HG02678 (cell line): ENCODE measurements around the gene TIAM2.
"Not testable (repeated sequence)": the region's sequence is repeated elsewhere in the genome, so short reads cannot be mapped to it uniquely, and the experiment has no call there.

Source experiments
- ATAC-seq: cut with Tn5 transposase; IDR thresholded peaks from one replicate; pipeline ENCODE4 v1.9.1; 2021; ENCODE audit warnings: mild to moderate bottlenecking, moderate library complexity; ENCODE audit not compliant: unreplicated experiment

Gene TIAM2

DNA sequence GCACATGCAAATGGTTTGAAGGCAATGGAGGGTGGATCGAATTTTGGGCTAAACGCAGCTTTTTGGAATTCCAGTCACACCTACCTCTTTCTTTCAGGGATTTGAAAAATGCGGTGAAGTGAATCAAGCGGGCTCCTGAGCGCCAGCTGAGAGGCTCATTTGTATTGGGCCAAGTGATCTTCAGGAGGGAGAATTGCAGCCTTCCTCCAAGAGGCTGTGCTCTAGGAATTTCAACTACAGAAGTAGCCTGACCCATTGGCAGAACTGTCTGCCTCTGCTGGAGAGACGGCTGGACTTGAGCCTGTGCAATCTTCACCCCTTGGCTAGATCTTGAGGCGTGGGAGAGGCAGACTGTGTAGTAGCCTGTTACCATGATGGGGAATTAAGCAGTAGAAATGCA lies 5.7 kb upstream of the TIAM2 start:
- ATAC-seq, result no peak

DNA sequence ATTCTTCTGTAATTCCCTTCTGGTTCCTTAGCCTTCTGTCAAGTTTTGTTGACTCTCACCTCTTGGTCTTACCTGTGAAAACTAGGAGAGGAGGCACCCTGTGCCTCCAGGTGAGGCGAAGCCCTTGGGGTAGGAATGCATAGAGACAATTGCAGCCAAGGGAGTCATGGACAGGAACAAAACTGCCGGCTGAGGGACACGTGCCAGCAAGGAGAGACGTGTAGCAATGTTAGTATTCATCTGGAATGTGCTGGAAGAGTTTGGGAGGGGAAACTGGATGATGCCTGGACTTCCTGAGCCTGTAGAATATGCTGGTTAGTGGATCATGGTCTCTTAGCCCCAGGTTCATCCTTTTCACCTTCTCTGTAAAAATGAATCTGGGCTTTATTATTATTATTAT lies 3.9 kb upstream of the TIAM2 start:
- ATAC-seq, result no peak

DNA sequence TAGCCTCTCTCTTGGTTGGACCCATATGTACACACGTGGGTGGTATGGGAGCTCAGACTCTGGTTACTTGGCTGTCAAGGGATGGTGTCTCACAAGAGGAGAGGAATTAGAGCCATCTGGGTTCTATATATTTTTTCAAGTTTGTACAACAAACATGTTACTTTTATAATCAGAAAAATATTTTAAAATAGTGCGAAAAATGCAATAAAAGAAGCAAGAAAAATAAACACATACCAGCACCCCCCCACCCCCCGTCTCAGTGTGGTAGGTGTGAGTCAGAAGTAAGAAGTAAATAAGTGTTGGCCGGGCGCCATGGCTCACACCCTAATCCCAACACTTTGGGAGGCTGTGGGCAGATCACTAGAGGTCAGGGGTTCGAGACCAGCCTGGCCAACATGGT lies 2.1 kb upstream of the TIAM2 start:
- ATAC-seq, result no peak

DNA sequence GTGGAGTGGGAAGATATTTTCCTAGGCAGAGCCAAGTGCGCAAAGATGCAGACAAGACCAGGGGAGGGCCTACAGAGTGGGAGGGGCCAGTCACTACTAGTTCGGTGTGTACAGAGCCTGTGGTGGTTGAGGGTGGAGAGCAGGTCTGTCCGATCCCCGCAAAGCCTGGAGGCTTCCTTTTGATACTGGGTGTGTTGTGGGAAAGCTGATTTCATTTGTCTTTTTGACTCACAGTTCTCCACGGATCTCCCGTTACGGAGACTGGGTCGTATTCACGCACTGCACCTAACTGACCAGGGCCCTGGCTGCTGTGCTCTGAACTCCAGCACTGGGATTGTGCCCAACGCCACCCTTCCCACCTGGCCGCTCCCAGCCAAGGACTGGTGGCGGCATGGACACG lies 1.4 kb upstream of the TIAM2 start:
- ATAC-seq, result no peak

DNA sequence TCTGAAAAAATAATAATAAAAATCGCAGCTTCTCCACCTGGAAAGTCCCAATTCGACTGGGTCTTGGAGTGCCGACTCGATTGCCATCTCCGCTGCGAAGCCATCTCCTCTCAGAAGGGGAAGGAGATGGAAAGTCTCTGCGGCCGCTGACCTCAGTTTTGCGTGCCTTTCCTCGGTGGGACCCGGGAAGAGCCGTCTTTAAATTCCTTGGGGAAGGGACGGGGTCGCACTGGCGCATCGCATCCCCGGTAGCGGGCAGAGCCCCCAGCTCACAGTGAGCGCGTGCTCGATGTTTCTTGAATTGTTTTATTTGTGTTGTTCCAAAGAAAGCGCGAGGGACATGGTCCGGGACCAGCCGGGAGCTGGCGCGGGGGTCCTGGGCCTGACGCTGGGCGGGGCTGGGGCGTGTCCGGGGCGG lies 270 bp upstream of the TIAM2 start:
- ATAC-seq, result no peak

DNA sequence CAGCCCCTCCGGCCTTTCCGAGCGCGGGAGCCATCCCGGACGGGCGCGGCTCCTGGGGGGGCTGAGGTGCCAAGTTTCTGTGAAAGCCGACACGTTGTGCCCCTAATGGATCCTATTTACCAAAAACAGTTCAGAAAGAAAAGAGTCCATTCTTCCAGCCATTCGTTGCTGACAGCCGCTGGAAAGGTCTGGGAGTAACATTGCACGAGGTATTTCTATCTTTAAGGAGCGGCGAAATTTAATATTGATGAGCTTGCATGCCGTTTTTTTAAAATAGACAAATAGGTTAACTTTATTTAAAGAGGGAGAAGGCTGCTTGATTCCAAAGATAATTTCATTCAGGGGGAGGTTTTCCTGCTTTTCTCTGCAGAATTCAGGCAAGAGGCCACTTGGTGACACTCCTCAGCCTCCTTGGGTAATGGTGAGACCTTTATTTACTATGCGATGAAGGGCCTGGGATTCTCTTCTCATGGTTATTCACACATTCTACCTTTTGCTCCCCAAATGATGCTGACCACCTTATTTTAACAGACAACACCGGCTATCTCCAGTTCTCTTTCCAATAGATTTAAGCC lies 988 bp downstream of the TIAM2 start:
- no peak for ATAC-seq

DNA sequence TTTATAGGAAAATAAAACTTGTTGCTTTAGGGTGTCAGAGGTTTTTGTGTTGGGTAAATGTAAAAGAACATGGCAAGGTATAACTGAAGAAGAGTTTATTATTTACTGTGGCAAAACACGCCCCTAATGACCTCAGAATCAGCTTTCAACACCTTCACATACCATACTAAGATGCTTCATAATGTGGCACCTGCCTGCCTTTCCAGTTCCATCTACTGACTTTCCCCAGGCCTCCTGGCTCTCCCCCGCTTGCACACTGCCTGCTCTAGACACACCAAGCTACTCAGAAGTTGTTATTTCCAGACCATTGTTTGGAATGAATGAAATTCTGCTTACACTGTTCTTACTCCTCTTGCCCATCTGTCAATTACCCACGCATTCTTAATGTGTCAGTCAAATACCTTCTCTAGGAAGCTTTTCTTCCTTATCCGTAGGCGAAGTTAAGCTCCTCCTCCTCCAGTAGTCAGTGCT lies 1.8 kb downstream of the TIAM2 start:
- no peak for ATAC-seq

DNA sequence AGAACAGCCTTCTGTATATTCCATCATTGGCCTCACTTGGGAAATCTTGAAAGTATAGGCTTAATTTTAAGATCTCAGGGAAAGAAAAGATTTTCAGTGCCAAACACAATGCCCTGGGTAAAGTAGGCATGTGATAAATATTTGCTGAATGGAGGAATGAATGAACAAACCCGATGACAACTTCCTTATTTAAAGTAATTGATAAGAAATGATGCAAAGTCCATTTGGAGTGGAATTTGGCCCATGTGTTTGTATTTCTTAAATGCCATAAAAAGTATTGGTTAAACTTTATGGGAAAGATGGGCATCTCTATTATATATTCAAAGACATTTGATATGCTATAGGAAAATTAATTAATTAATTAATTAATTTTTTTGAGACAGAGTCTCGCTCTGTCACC lies 3.7 kb downstream of the TIAM2 start:
- ATAC-seq, result no peak

DNA sequence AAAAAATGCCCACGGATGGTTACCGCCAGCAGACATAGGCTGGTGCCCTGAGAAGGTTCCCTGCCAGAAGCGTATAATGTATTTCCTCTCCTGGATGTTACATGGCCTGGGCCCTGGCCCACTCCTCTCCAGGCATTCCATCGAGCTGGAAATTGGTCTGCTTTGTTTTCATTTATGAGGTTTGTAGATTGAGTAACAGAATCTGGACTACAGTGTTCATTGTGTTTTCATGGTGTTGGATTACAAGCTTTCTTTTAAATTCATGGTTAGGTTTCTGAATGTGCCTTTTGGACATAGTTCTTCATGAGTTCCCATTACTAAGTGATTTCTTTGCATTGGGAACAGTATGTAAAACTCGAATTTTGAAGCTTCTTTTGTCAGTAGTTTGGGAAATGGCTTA lies 6.4 kb downstream of the TIAM2 start:
- ATAC-seq, result no peak

DNA sequence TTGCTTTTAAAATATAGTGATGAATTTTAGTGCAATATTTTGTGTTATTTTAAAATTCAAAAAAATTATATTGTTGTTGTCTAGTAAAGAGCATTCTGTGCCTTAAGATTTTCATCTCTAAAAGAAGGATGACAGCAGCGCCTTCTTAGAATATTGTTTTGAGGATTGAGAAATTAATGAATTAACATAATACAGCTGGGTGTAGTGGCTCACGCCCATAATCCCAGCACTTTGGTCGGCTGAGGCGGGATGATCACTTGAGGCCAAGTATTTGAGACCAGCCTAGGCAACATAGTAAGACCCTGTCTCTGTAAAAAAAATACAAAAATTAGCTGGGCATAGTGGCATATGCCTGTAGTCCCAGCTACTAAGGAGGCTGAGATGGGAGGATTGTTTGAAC lies 6.8 kb downstream of the TIAM2 start:
- no peak for ATAC-seq

DNA sequence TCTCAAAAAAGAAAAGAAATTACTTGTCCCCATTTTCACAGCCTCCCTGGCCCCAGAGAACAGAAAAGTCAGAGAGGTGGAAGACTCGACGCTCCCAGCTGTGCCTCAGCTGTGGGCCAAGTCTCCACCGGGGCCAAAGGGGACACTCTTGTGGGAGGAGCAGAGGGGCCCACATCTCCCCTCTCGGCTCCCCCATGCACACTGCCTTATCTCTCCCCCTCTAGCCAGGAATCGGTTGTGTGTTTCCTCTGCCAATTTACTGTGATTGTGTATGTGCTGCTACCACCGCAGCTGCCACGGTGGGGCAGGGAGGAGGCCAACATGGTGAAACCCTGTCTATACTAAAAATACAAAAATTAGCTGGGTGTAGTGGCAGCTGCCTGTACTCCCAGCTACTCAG lies 8.4 kb downstream of the TIAM2 start:
- no peak for ATAC-seq

DNA sequence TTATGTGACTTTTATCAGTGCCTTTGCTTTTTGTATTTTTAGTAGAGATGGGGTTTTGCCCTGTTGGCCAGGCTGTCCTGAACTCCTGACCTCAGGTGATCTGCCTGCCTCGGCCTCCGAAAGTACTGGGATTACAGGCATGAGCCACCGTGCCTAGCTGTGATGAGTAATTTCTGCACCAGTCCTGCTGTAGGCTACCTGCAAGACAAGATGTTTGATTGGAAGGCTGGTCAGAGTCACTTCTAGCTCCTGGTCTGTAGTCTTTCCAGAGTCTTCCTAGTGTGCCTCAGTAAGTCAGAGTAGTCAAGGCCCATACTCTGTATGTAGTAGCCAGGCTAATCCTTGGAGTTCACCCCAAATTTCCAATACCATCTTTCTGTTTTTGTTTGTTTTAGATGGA lies 8.9 kb downstream of the TIAM2 start:
- ATAC-seq, result no peak

DNA sequence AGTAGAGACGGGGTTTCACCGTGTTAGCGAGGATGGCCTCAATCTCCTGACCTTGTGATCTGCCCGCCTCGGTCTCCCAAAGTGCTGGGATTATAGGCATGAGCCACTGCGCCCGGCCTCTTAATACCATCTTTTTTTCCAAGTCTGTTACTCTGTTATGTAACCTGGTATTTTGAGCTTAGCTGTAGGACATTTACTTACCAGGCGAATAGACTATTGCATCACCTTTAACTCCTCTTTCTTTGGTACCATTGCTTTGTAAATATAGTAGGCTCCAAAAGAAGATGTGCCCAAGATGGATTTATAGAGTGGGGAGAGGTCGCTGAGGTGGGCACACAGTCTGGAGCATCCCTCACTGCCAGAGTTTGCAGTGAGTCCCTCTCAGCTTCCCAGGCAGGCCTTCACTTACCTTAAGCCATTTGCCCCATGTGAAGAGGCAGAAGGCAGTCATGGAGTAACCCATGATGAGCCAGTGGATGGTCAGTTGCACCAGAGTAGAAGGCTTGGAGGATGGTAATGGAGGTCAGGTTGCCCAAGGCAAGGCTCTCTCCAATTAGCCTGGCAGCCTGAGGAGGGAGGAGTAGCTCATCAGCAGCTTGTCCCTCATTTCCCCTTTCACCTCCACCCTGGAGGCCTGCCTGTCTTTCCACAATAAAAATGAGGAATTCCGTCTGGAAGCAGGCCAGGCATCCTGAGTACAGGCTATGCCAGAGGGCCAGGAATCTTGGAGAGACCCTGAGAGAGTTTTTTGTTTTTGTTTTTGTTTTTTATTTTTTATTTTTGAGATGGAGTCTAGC lies 9.7 kb downstream of the TIAM2 start:
- ATAC-seq, result no peak

DNA sequence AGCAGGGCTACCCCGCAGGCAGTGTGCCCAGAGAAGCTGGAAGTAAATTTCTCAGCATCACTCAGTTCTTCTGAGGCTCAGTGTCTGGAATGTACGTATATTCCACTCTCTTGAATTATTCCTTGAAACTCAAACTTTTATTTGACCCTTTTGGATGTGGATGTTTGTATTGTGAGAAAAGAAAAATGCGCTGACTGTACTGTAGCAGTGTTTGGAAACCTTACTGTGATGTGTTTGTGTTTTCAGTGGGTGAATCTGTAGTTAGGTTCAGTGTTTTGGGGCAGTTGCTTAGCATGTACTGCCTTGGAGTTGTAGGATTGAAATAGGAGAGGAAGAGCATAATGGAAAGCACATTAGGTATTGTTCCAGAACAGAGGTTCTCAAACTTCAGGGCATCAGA lies 13.5 kb downstream of the TIAM2 start:
- ATAC-seq, result no peak

DNA sequence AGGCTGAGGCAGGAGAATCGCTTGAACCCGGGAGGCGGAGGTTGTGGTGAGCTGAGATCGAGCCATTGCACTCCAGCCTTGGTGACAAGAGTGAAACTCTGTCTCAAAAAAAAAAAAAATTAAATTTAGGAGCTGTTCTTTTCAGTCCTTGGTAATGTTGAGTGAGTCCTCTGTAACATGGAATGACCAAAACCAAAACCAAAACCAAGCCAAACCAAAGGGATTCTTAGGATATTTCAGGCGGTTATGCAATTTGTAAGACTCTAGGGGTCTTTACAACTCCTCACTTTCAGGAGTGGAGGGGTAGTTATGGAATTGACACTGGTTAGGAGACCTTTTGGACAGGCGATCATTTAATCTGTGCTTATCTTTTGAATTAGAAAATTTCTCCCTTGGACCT lies 15.8 kb downstream of the TIAM2 start:
- no peak for ATAC-seq

DNA sequence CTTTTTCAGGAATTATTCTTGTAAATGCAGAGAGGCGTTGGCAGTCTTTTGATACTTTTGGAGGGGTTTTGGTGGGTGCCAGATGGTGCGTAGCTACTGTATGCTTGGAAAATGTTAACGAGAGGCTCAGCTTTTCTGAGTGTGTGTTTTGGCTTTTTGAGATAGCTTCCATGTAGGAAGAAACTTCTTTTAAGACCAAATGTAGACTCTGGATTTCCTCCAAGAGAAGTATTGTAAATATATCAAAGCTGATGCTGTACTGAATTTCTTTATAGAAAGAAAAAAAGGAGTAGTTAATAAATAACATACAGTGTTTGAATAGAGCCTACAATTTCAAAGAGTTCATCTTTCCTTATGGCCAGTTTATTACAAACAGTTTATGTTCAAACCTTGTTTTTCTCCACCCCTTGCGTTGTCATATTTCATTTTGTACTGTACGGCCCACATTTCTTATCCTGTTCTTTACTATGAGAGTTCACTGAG lies 16.7 kb downstream of the TIAM2 start:
- no peak for ATAC-seq

DNA sequence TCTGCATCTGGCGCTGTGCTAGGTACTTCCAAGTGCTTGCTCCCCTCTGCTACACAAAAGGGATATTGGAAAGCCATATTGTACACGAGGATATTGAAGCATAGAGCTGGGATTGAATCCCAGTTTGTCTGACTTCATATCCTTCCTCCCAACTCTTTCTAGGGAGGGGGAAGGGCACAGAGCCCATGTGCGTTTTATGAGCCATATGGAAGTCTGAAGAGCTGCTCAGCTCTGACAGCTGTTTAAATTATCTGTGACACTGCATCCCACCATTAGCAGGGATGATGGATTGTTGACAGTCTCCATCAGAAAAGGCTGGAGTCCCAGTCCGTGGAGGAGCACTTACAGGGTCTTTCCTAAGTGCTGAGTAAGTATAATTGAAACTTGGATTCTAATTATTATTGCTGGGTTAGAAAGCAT lies 18.4 kb downstream of the TIAM2 start:
- ATAC-seq, result no peak

DNA sequence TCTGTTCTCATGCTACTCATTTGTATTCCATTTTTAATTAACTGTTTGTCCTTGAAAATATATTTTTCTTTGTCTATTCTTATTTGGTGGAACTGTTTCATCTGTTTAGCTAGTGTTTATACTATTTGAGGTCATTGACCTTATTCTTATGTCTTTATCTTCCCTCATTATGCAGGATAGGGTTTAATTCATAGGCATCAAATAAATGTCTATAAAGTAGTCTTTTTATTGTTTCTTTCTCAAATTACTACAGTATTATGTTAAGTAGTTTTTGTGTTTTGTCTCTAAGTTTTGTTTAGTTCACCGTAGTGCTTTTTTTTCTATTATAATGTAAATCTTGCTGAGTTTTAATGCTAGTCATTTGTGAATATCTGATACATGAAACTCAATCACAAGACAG lies 19.0 kb downstream of the TIAM2 start:
- ATAC-seq, result no peak

DNA sequence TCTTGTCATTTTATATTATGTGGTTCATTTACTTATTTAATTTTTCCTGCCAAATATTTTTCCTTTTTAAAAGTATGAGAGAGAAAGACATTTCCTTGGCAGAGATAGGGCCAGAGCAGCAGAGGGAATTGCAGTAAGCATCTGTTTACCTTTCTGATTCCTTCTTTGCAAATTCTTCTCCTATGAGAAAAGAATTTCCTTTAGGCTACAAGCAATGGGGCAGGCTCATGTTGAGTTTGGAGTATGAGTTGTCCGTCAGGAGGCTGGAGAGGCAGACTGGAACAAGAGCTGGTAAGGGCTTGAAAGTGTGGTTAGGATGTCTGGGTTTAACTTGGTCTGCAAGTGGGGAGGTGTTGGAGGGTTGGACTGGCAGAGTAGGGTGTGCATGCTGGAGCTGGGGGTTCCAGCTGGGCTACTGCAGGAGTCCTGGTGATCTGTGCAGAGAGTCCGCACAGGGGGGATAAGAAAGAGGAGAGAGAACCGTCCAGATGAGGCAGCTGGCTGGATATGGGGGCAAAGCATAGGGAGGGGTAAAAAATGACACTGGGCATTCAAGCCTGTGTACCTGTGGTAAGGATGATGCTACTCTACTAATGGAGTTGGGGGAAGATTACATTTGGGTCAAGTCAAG lies 19.7 kb downstream of the TIAM2 start:
- ATAC-seq, result no peak

DNA sequence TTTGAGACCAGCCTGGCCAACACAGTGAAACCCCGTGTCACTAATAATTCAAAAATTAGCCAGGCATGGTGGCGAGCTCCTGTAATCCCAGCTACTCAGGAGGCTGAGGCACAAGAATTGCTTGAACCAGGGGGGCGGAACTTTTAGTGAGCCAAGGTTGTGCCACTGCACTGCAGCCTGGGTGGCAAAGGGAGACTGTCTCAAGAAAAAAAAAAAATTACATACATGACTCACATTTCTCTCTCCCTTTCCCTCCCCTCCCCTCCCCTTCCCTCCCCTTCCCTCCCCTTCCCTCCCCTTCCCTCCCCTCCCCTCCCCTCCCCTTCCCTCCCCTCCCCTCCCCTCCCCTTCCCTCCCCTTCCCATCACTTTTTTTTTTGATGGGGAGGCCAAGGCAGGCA lies 23.3 kb downstream of the TIAM2 start:
- not testable (repeated sequence) for ATAC-seq

DNA sequence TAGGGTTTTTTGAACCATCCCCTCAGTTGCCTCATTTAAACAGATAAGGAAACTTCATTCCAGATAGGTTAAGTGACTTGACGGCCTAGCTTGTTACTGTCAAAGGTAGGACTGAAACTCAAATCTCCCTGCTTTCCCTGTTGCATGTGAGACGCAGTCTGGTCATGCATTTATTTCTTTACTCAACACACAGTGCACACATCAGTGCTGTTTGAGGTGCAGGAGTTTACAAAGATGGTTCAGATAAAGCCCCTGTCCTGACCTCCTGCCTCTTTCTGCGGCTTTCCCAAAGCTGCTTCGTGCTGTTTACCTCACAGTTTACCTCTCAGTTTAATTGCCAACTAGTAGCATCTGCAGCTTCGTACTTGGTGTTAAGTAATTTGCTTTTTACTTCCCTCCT lies 26.6 kb downstream of the TIAM2 start:
- no peak for ATAC-seq

DNA sequence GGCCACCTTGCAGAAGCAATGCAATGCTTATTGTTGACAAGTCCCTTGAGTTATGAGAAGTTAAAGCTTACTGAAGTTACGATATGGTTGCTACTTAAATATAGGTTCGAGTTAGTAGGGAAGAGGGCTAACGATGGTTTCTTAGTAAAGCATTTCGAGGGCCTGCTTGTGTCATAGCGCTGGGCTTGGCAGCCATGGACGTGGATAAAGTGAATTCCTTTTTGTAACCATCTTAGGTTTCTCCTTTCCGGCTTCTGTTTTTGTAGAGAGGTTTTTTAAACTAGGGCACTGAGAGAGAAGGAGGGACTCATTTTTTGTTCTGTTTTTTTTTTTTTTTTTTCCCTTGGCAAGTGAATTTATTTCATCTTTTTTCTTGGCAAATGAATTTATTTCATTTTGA lies 27.6 kb downstream of the TIAM2 start:
- ATAC-seq, result no peak
